Liver (tissue), 9 donors: ENCODE measurements around the gene H2AZ2. TPM values are rescaled to one million over a fixed set of nuclear protein-coding genes. Genes with fewer than 3 reads are reported as not detected.

Experiments used
- DNase-seq: peaks from one replicate; pipeline ENCODE4 v3.0.0-alpha.2; 2017; ENCODE audit warnings: low spot score
- H3K27ac ChIP-seq, 2 donors: one replicate each; pipeline ENCODE4 v1.7.0; 2013; ENCODE audit warnings: inconsistent platforms in 2 of 2, low read length in 2 of 2, control low read depth in 1 of 2, low read depth in 1 of 2, mild to moderate bottlenecking in 1 of 2
- H3K27me3 ChIP-seq, 4 donors: one replicate each; pipeline versions ENCODE4 v1.6.1 to v1.7.0; 2013; ENCODE audit warnings: low read length in 3 of 4, inconsistent platforms in 1 of 4, mild to moderate bottlenecking in 1 of 4, moderate library complexity in 1 of 4; ENCODE audit not compliant: control insufficient read depth in 4 of 4, insufficient read depth in 4 of 4
- H3K36me3 ChIP-seq, 4 donors: one replicate each; pipeline versions ENCODE4 v1.6.1 to v1.7.0; 2013; ENCODE audit warnings: low read length in 3 of 4, mild to moderate bottlenecking in 3 of 4, low read depth in 1 of 4, moderate library complexity in 1 of 4; ENCODE audit not compliant: control insufficient read depth in 4 of 4, insufficient read depth in 3 of 4
- H3K4me1 ChIP-seq, 4 donors: one replicate each; pipeline versions ENCODE4 v1.6.1 to v1.7.0; 2013; ENCODE audit warnings: low read length in 3 of 4, mild to moderate bottlenecking in 3 of 4, moderate library complexity in 1 of 4; ENCODE audit not compliant: control insufficient read depth in 4 of 4, insufficient read depth in 4 of 4
- H3K4me3 ChIP-seq, 3 donors: one replicate each; pipeline versions ENCODE4 v1.6.1 to v1.7.0; 2013; ENCODE audit warnings: low read length in 3 of 3, control low read depth in 1 of 3, low read depth in 1 of 3, mild to moderate bottlenecking in 1 of 3
- H3K9ac ChIP-seq, 2 donors: one replicate each; pipeline ENCODE4 v1.7.0; 2013; ENCODE audit warnings: low read length in 2 of 2, mild to moderate bottlenecking in 2 of 2, moderate library complexity in 2 of 2, control low read depth in 1 of 2, low read depth in 1 of 2
- H3K9me3 ChIP-seq, 4 donors: one replicate each; pipeline versions ENCODE4 v1.6.1 to v1.7.0; 2013; ENCODE audit warnings: low read length in 3 of 4; ENCODE audit not compliant: control insufficient read depth in 4 of 4
- ATF3 ChIP-seq: IDR thresholded peaks from 2 replicates; pipeline ENCODE4 v1.6.1; 2016; ENCODE audit warnings: antibody characterized with exemption
- CTCF ChIP-seq: fragments of 150-350 bp; IDR thresholded peaks from 2 replicates; pipeline ENCODE4 v1.5.1; 2017; ENCODE audit warnings: improper control_type of control experiment, low read depth, low read length; ENCODE audit not compliant: missing input control
- EGR1 ChIP-seq, 2 donors: IDR thresholded peaks; 2 replicates each; pipeline ENCODE4 v1.6.1; 2016 to 2018; ENCODE audit warnings: antibody characterized with exemption in 2 of 2, low read depth in 2 of 2
- FOXA1 ChIP-seq: IDR thresholded peaks from 2 replicates; pipeline ENCODE4 v1.6.1; 2016; ENCODE audit warnings: antibody characterized with exemption
- FOXA2 ChIP-seq: IDR thresholded peaks from 2 replicates; pipeline ENCODE4 v1.6.1; 2016; ENCODE audit warnings: antibody characterized with exemption
- GABPA ChIP-seq, 2 donors: IDR thresholded peaks in 1 of 2; conservative IDR thresholded peaks in 1 of 2; 2 replicates each; pipeline ENCODE4 v1.6.1; 2016; ENCODE audit warnings: antibody characterized with exemption in 2 of 2, mild to moderate bottlenecking in 1 of 2, moderate library complexity in 1 of 2
- HNF4A ChIP-seq, 2 donors: conservative IDR thresholded peaks; 2 replicates each; pipeline ENCODE4 v1.6.1; 2016; ENCODE audit warnings: antibody characterized with exemption in 2 of 2, mild to moderate bottlenecking in 2 of 2
- HNF4G ChIP-seq: IDR thresholded peaks from 2 replicates; pipeline ENCODE4 v1.6.1; 2016; ENCODE audit warnings: antibody characterized with exemption
- JUND ChIP-seq, 2 donors: IDR thresholded peaks; 2 replicates each; pipeline ENCODE4 v1.6.1; 2016; ENCODE audit warnings: antibody characterized with exemption in 2 of 2
- MAX ChIP-seq: IDR thresholded peaks from 2 replicates; pipeline ENCODE4 v1.6.1; 2016; ENCODE audit warnings: antibody characterized with exemption
- NR2F2 ChIP-seq: IDR thresholded peaks from 2 replicates; pipeline ENCODE4 v1.6.1; 2016; ENCODE audit warnings: antibody characterized with exemption
- RAD21 ChIP-seq, 2 donors: IDR thresholded peaks; 2 replicates each; pipeline ENCODE4 v1.6.1; 2016; ENCODE audit warnings: antibody characterized with exemption in 2 of 2, mild to moderate bottlenecking in 2 of 2
- REST ChIP-seq: IDR thresholded peaks from 2 replicates; pipeline ENCODE4 v1.6.1; 2016; ENCODE audit warnings: antibody characterized with exemption, mild to moderate bottlenecking
- RXRA ChIP-seq, 2 donors: IDR thresholded peaks; 2 replicates each; pipeline ENCODE4 v1.6.1; 2017 to 2018; ENCODE audit warnings: antibody characterized with exemption in 2 of 2, mild to moderate bottlenecking in 1 of 2
- SP1 ChIP-seq: IDR thresholded peaks from 2 replicates; pipeline ENCODE4 v1.6.1; 2018; ENCODE audit warnings: antibody characterized with exemption, mild to moderate bottlenecking
- TAF1 ChIP-seq: conservative IDR thresholded peaks from 2 replicates; pipeline ENCODE4 v1.6.1; 2016; ENCODE audit warnings: antibody characterized with exemption, mild to moderate bottlenecking
- YY1 ChIP-seq: IDR thresholded peaks from 2 replicates; pipeline ENCODE4 v1.6.1; 2016; ENCODE audit warnings: antibody characterized with exemption, mild to moderate bottlenecking
- ZBTB33 ChIP-seq: IDR thresholded peaks from 2 replicates; pipeline ENCODE4 v1.6.1; 2016; ENCODE audit warnings: antibody characterized with exemption
- WGBS: extraction: QIAGEN DNeasy Blood & Tissue Kit; methylation state at CpG from one replicate; pipeline ENCODE4 v1.1.7; 2013; 5-methylcytosine and 5-hydroxymethylcytosine counted together
- polyA plus RNA-seq, 2 donors: library from polyadenylated mRNA; stranded (reverse) in 1 of 2; unstranded in 1 of 2; fragments of 200-250 nt in 1 of 2; fragments of >200 nt in 1 of 2; fragmentation: Nextera tagmentation in 1 of 2; extraction: Ambion mirVana in 1 of 2; gene quantifications; one replicate each; pipeline versions ENCODE4 v1.2.1 to v1.2.3, GENCODE V29; 2013 to 2015
- total RNA-seq, 2 donors: library from RNA; depleted of rRNA; stranded (reverse); fragments of >200 nt; gene quantifications; one replicate each; pipeline ENCODE4 v1.2.3, GENCODE V29; 2014
- donor health status: healthy.
- donor health status: healthy.
- donor health status: healthy.
- donor health status: healthy.
- donor health status: healthy.

Gene H2AZ2
- total and polyA plus RNA-seq, 4 donors = 51.3 to 182 (median 69.5) TPM

GRCh38 chr7:44823255-44823781, 24.6 kb downstream of the H2AZ2 start:
- H3K36me3 ChIP-seq = peaks cover 0 to 7% (median 4%) of the 10 kb centered on the region in 4 donors
- no peak for DNase-seq
- H3K9me3 ChIP-seq = no peaks in the 10 kb centered on the region
- H3K27ac ChIP-seq = no peak overlapping the region
- H3K4me1 ChIP-seq = no peaks in the 10 kb centered on the region
- 87% methylated on average over 5 of the region's 5 CpGs for WGBS
- H3K4me3 ChIP-seq = no peak overlapping the region
- TF ChIP-seq EGR1 (IDR thresholded peaks at IDR 0.05; ENCODE audit: low read depth in 2 of 2) (no peak), TAF1 (no peak), RAD21 (IDR thresholded peaks at IDR 0.05) (no peak), CTCF (no peak), MAX (no peak), NR2F2 (no peak), FOXA1 (no peak), JUND (IDR thresholded peaks at IDR 0.05) (no peak), FOXA2 (no peak), YY1 (no peak), REST (no peak), ZBTB33 (no peak), ATF3 (no peak), HNF4A (conservative IDR thresholded peaks at IDR 0.05) (no peak), GABPA (IDR thresholded peaks at IDR 0.05 in 1 of 2, conservative IDR thresholded peaks at IDR 0.05 in 1 of 2) (no peak), SP1 (no peak), RXRA (IDR thresholded peaks at IDR 0.05) (no peak), HNF4G (no peak)
- no peak overlapping the region for H3K9ac ChIP-seq
- no peaks in the 10 kb centered on the region for H3K27me3 ChIP-seq
